Measurements from ENCODE around the gene TRNT1.

GRCh38 chr3:3180456-3180855 is 53.7 kb downstream of the TRNT1 start:
- TF ChIP-seq CTCF (IDR thresholded peaks at IDR 0.05) = no peak
- TF ChIP-seq POLR2A (IDR thresholded peaks at IDR 0.05) = no peak
